Effector CD8-positive, alpha-beta T cell (primary cell): ENCODE results near the gene COL25A1.

Experiments
- DNase-seq: peaks from one replicate; lab custom pipeline; 2025; lab: John Stamatoyannopoulos, UW

COL25A1 gene

GRCh38 chr4:108763986-108764385 is 538.5 kb downstream of the COL25A1 start:
- no peak for DNase-seq

GRCh38 chr4:108763226-108763593 is 539.2 kb downstream of the COL25A1 start:
- no peak for DNase-seq

- DNase-seq: no peak
Observed at GRCh38 chr4:108762559-108763225, 539.8 kb downstream of the COL25A1 start, which contains the start of gene ETNPPL. ETNPPL (minus strand) TSS chr4:108763053; CDS start chr4:108762898, 155 bp downstream.
